Choroid plexus epithelial cell (primary cell): ENCODE results near the gene HMX1.

ENCODE experiments used
- DNase-seq: peaks from one replicate; pipeline ENCODE4 v3.0.0-alpha.2; 2010; ENCODE audit warnings: low read depth
- H3K4me3 ChIP-seq: 2 replicates; pipeline ENCODE4 v1.5.1; 2011; ENCODE audit warnings: low read depth, mild to moderate bottlenecking, control low read depth, low read length, moderate library complexity
- TF ChIP-seq, protein P1 (sequence below): conservative IDR thresholded peaks from 2 replicates; pipeline ENCODE4 v1.5.1; 2011; ENCODE audit warnings: low read depth, mild to moderate bottlenecking, control low read depth, inconsistent platforms, low read length, moderate library complexity

HMX1 gene

DNA sequence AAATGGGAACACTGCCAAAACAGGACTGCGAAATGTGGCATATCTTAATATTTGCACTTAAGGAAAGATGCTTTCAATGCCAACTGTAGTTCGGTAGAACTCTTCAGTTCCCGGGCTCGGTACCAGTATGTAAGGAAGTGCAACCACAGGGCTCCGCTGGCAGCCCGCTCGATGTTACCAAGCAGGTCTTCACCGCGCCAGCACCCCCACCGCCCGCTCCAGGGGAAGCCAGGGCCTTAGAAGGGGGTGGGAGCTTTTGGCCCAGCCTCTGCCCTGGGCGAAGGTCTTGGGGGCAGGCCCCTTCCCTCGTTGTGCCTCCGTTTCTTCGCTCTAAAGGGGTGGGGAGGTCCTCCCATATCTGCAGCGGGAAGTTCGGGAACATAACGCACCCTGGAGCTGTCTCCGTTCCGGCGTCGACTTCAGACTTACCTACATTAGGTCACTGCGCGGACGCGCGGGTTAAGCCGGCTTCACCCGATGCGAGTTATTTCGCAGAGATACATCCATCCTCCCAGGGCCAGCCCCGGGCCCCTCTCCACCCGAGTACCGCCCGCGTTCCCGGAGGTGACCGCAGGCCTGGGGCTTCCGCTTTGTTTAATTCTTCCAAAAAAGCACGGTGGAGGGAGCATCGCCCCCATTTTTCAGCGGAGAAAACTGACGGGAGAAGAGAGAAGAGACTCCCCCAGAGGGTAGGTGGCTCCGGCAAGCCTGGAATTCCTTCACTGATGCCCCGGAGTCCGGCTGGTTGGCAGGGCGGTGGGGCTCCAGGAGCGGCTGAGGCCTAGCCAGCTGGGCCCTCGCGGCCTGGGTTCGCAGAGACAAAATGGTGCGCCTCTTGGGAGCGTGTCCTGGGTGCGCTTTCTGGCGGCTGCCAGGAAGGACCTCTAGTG lies 1.0 kb upstream of the HMX1 start:
- H3K4me3 ChIP-seq, result no peak overlapping the region
- DNase-seq, result no peak
- TF ChIP-seq, protein P1, sequence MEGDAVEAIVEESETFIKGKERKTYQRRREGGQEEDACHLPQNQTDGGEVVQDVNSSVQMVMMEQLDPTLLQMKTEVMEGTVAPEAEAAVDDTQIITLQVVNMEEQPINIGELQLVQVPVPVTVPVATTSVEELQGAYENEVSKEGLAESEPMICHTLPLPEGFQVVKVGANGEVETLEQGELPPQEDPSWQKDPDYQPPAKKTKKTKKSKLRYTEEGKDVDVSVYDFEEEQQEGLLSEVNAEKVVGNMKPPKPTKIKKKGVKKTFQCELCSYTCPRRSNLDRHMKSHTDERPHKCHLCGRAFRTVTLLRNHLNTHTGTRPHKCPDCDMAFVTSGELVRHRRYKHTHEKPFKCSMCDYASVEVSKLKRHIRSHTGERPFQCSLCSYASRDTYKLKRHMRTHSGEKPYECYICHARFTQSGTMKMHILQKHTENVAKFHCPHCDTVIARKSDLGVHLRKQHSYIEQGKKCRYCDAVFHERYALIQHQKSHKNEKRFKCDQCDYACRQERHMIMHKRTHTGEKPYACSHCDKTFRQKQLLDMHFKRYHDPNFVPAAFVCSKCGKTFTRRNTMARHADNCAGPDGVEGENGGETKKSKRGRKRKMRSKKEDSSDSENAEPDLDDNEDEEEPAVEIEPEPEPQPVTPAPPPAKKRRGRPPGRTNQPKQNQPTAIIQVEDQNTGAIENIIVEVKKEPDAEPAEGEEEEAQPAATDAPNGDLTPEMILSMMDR, result no peak

DNA sequence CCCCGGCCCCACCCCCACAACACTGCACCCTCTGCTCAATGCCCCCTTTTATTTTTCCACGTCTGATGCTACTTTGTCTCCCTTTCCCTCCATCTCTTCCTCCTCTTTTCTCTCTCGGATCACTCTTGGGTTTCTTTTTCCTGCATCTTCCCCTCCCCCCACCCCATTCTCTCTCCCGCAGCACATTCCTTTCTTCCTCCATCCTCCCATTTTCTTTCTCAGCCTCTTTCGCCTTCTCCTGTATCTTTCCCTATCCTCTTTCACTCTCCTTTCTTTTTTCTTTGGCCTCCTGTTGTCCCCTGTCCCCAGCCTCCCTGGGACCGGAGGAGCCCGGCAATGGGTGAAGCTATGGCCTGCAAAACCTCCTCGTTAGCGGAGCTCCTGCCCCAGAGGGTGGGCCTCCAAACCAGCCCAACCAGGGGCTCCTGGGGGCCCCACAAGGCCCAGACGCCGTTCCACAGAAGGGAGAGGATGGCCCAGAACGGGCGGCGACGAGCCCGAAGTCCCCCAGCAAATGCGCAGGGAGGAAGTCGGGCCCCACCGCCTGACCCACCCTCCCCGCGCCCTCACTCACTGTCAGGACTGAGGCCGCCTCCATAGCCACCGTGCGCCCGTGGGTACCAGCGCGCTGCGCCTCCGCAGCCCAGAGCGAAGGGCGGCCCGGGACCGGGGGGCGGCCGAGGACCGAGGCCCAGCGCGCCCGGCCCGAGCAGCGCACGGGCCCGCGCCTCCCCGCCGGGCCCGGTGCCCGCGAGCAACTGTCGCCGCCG lies 807 bp downstream of the HMX1 start:
- H3K4me3 ChIP-seq, result no peak overlapping the region
- TF ChIP-seq, protein P1, result no peak
- no peak for DNase-seq

DNA sequence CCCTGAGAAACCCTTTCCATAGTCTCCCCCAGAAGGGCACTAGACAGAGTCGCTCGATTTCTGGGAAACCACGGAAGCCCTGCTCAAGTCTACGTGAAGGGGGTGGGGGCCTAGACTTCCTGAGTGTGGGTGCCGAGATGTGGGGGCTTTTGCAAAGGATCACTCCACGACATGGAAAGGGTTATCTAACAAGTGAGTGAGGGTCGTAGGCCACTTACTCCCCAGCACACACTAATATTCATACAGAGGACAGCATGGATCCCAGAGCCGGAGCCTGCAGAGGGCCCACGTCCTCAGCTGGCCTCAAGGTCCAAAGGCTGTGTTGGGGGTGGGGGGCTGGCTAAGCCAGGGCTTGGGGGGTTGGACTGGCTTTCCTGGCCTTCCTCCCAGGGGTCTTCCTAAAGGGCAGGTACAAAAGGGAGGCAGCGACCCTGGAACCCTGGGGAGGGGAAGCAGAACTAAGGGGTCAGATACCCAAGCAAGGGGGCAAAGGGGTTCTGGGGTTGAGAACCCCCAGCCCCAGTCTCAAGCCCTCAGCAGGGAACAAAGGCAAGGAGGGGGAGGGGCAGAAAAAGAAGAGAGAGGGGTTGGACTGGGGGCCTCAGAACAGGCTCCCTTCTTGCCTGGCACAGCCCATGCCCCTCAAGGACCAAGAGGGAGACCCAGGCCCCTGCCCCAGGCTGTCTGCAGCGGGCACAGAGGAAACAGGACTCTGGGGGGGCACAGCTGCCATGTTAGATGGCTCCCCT lies 1.6 kb downstream of the HMX1 start:
- DNase-seq, result no peak
- TF ChIP-seq, protein P1, result no peak
- no peak overlapping the region for H3K4me3 ChIP-seq

DNA sequence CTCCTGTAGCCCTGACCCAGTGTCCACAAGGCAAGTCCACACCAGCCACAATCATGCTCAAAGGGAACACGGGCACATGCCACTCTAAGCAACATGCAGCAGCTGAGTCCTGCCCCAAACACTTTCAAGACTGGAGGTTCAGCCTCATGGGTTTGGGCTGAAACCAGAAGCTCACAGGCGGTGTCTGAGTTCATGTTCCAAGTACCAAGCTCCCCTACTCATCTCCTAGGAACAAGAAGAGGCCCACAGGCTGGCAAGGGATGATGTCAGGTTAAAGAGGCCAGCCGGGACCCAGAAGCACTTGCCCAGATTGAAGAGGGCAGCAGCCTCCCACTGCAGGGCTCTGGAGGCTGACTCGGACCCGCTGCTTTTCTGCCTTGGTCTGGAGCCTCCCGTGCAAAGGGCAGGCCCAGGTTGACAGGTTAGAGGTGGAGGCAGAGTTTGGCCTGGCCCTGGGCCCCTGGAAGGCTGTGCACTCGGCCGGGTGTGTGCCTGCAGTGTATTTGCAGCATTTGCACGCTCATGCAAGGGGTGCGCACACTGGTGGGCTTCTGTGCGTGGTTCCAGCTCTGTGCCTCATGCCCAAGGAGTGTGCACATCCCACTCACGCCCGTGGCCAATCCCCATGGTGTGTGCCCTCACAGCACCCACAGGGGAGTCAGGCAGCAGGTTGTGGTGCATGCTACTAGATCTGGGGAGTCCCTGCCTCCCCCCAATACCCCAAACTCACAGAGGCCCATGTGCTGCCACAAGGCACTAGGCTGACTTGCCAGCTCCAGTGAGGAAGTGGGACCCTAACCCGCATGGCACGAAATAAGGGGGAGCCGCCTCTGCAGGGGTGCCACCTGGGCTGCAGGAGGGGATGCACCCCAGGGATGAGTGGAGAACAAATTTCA lies 2.4 kb downstream of the HMX1 start:
- no peak for DNase-seq
- TF ChIP-seq, protein P1, result no peak

DNA sequence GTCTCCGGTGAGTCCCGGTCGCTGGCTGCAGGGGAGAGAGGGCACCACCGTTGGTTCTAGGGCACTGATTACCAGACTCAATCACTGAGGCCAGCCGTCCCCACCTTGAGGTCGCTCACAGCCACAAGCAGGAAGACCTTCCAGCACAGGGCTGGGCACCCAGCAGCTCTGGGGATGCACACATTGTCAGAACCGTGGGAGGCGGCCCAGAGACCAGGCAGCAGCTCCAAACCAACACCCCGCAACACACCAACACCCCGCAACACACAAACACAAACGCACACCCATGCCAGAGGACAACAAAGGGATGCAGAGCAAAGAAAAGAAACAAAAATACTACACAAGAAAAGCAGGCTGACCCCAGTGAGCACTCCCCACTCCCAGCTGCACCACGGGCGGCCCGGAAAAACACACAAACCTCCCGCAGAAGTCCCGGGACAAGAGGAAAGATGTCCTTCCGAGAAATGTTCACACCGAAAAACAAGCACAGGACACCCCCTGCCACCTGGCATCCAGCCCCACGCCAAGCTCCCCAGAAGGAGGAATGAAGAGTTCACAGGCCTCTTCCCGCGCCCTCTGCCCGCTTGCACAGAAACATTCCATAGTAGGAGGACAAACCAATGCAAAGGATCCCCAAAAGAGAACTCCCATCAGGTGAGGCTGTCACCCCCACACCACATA lies 3.2 kb downstream of the HMX1 start:
- no peak for DNase-seq
- H3K4me3 ChIP-seq, result no peak overlapping the region
- TF ChIP-seq, protein P1, result no peak

More for the DNA sequence above, 2.4 kb downstream of the HMX1 start:
- no peak overlapping the region for H3K4me3 ChIP-seq
